ENCODE results near the gene GPR139.

The GPR139 gene

DNA sequence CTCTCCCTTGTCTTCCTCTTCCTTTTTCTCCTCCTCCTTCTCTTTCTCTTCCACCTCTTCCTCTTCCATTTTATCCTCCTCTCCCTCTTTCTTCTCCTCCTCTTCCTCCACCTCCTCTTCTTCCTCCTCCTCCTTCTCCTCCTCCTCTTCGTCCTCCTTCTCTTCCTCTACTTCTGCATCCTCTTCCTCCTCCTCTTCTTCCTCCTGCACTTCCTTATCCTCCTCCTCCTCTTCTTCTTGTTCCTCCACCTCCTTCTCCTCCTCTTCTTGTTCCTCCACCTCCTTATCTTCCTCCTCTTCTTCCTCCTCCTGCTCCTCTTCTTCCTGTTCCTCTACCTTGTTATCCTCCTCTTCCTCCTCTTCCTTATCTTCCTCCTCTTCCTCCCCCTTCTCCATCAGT lies 28.8 kb upstream of the GPR139 start:
- in situ Hi-C loops (cut with HindIII; ENCODE audit: low sequenced_read_pairs) = no loop called here
- TF ChIP-seq, protein P1, sequence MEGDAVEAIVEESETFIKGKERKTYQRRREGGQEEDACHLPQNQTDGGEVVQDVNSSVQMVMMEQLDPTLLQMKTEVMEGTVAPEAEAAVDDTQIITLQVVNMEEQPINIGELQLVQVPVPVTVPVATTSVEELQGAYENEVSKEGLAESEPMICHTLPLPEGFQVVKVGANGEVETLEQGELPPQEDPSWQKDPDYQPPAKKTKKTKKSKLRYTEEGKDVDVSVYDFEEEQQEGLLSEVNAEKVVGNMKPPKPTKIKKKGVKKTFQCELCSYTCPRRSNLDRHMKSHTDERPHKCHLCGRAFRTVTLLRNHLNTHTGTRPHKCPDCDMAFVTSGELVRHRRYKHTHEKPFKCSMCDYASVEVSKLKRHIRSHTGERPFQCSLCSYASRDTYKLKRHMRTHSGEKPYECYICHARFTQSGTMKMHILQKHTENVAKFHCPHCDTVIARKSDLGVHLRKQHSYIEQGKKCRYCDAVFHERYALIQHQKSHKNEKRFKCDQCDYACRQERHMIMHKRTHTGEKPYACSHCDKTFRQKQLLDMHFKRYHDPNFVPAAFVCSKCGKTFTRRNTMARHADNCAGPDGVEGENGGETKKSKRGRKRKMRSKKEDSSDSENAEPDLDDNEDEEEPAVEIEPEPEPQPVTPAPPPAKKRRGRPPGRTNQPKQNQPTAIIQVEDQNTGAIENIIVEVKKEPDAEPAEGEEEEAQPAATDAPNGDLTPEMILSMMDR (IDR thresholded peaks at IDR 0.05; ENCODE audit: low read depth, low read length, missing control alignments) = no peak
- no peak for DNase-seq (ENCODE audit: low read depth)
- H3K4me3 ChIP-seq (ENCODE audit: low read depth, low read length) = no peak overlapping the region

DNA sequence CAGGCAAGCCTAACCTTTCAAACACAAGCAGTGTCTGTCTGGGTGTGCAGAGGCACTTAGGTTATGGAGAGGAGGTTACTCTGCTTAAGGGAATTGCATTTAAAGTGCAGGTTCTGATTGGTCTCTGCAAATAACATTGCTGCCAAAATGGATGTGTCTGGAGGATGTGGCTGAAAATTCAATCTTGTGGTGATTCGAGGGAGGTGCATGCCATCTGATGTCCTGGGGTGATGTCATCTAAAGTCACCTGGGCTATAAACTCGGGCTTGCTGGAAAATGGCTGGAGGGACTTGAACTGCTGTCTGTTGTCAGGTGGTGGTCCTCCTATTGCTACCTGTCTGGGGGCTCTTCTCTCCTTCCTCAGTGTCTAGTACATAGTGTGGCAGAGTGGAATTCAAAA lies 28.3 kb upstream of the GPR139 start:
- no peak for DNase-seq (ENCODE audit: low read depth)
- in situ Hi-C loops (cut with HindIII; ENCODE audit: low sequenced_read_pairs) = no loop called here
- H3K4me3 ChIP-seq (ENCODE audit: low read depth, low read length) = no peak overlapping the region
- TF ChIP-seq, protein P1 (IDR thresholded peaks at IDR 0.05; ENCODE audit: low read depth, low read length, missing control alignments) = no peak

DNA sequence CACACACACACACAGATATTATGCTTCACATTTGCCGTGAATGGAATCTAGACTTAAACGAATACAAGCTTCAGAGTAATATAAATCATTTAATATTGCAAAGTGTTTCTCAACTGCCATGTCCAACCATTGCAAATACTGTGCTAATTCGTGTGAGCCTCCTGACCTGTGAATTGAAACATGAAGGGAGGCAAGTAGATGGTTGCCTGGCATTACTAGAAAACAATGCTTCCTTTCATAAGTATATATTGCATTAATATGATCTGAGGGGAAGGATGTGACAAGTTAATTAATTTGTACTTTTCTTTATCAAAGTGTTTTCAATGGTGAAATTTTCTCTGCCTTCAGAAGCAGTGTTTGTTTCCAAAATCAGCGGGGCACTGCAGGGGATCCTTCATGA lies 25.7 kb upstream of the GPR139 start:
- no peak for DNase-seq (ENCODE audit: low read depth)
- TF ChIP-seq, protein P1 (IDR thresholded peaks at IDR 0.05; ENCODE audit: low read depth, low read length, missing control alignments) = no peak
- in situ Hi-C loops (cut with HindIII; ENCODE audit: low sequenced_read_pairs) = no loop called here
- no peak overlapping the region for H3K4me3 ChIP-seq (ENCODE audit: low read depth, low read length)

DNA sequence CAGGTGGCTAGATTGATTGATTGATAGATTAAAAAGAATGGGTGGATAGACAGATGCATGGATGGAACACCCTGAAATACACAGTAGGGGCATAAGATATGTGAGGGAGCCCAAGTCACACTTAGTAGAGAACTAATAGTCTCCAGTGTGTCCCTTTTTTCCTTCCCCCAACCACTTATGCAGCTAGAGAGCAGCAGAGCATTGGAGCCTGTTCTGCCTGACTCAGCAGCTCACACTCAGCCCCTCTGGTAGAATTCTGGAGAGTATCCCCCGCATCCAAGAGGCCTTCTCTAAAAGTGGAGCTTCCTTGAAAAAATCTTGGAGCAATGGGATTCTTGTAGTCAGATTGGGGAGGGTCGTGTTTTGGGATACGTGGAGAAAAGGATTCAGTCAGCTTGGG lies 20.5 kb upstream of the GPR139 start:
- H3K4me3 ChIP-seq (ENCODE audit: low read depth, low read length) = no peak overlapping the region
- TF ChIP-seq, protein P1 (IDR thresholded peaks at IDR 0.05; ENCODE audit: low read depth, low read length, missing control alignments) = no peak
- DNase-seq (ENCODE audit: low read depth) = no peak
- in situ Hi-C loops (cut with HindIII; ENCODE audit: low sequenced_read_pairs) = no loop called here

DNA sequence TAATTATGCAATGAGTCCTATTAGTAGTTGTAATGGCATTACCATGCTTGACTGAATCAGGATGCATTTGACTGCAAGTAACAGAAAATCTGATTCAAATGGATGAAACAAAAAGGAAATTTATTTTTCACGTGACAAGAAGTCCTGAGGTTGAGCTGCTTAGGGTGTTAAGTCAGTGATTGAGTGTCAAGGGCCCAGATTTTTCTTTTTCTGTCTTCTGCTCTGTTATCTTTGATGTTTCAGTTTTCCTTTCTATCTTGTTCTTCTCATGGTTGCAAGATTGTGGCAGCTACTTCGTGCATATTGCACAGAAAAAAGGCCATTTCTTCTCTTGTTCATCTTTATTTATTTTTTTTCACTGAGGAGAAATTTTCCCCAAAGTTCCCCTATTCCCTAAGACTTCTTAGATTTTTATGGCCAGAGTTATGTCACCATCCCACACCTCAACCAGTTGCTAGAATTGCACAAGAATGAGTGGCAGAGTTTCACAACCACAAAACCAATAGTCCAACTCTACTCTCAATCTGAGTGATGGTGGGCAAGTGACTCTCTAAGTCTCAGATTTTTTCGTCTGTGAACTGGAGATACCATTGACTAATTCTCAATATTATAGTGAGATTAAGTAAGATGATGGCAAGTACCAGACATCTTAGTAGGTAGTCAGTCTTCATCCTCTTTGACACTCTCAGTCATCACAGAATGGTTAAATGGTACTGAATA lies 15.7 kb upstream of the GPR139 start:
- in situ Hi-C loops (cut with HindIII; ENCODE audit: low sequenced_read_pairs) = no loop called here
- no peak overlapping the region for H3K4me3 ChIP-seq (ENCODE audit: low read depth, low read length)
- TF ChIP-seq, protein P1 (IDR thresholded peaks at IDR 0.05; ENCODE audit: low read depth, low read length, missing control alignments) = no peak
- DNase-seq (ENCODE audit: low read depth) = no peak

DNA sequence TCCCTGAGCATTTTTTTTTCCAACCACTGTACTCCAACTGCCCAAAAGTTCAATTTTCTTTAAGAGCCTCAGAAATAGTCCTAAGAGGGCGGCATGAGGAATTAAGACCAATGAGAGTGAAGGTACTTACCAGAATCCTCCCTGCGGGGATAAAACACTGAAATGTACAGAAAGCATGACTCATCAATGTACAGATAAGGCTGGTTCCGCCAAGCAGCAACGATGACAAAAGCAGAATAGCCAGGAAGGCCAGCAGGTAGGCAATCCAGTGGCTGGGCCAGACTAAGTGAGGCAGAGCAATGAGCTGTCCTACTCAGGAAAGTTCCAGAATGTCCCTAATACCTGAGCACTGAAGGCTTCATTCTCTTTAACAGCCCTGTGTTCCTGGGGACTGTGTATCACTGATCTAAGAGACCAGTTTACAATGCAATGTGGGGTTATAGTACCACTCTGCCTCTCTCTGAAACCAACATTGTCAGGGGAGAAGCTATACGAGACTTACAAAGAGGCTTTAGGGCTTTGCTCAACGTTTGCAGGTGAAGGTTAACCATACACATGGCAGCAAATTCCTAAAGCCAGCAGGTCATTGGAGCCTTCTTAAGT lies 11.0 kb upstream of the GPR139 start:
- no peak overlapping the region for H3K4me3 ChIP-seq (ENCODE audit: low read depth, low read length)
- no peak for DNase-seq (ENCODE audit: low read depth)
- in situ Hi-C loops (cut with HindIII; ENCODE audit: low sequenced_read_pairs) = no loop called here
- TF ChIP-seq, protein P1 (IDR thresholded peaks at IDR 0.05; ENCODE audit: low read depth, low read length, missing control alignments) = no peak

Data from astrocyte of the cerebellum (primary cell).